ENCODE results near the gene RPTOR.

- no peak for TF ChIP-seq POLR2A (IDR thresholded peaks at IDR 0.05; ENCODE audit: low read length)
- no peak for TF ChIP-seq GATA1 (IDR thresholded peaks at IDR 0.05; ENCODE audit: low read depth, low read length)
Measured at GRCh38 chr17:80868022-80868609, 323.5 kb downstream of the RPTOR start.

All from erythroblast (primary cell).